Skeletal muscle cell (primary cell): Measurements from ENCODE around the gene CTSG.
A peak's percentile ranks its signal among the peaks of the same experiment; 100 is the strongest.
"Not testable (repeated sequence)": the region's sequence is repeated elsewhere in the genome, so short reads cannot be mapped to it uniquely, and the experiment has no call there.

Experiments
- DNase-seq: peaks from one replicate; pipeline ENCODE4 v3.0.0-alpha.2; 2010; ENCODE audit warnings: low read depth
- H3K4me3 ChIP-seq: 2 replicates; pipeline ENCODE4 v1.5.1; 2011; ENCODE audit warnings: low read depth, mild to moderate bottlenecking, control low read depth, low read length, moderate library complexity

CTSG gene

DNA sequence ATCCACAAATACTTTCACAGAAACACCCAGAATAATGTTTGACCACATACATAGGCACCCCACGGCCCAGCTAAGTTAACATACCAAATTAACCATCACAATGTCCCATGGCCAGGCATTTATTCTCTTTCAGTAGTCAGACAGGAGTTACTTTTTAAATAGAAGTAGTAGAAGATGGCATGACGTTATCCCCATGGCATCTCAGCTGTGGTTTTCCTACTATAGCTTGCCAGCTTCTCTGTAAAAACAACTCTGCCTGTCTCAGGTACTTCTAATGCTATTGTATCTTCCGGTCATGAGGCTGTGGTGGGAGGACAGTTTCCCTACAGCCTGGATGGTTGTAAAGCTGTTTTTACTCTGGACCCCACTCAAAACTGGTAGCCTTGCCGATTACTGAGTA lies 19.3 kb downstream of the CTSG start:
- peak; percentile 0 for DNase-seq
- no peak overlapping the region for H3K4me3 ChIP-seq

DNA sequence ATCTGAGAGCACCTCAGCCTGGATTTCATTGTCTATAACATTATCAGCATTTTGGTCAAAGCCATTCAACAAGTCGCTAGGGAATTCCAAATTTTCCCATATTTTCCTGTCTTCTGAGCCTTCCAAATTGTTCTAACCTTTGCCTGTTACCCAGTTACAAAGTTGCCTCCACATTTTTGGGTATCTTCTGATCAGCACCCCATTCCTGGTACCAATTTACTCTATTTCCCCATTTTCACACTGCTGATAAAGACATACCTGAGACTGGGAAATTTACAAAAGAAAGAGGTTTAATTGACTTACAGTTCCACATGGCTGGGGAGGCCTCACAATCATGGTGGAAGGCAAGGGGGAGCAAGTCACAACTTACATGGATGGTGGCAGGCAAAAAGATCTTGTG lies 27.0 kb downstream of the CTSG start:
- not testable (repeated sequence) for DNase-seq, H3K4me3 ChIP-seq

GRCh38 chr14:24542346-24542936 lies 33.6 kb downstream of the CTSG start:
- DNase-seq = peak; percentile 1
- H3K4me3 ChIP-seq = no peak overlapping the region

- DNase-seq = no peak
- no peak overlapping the region for H3K4me3 ChIP-seq
Observed at GRCh38 chr14:24535737-24536136, 40.3 kb downstream of the CTSG start.

DNA sequence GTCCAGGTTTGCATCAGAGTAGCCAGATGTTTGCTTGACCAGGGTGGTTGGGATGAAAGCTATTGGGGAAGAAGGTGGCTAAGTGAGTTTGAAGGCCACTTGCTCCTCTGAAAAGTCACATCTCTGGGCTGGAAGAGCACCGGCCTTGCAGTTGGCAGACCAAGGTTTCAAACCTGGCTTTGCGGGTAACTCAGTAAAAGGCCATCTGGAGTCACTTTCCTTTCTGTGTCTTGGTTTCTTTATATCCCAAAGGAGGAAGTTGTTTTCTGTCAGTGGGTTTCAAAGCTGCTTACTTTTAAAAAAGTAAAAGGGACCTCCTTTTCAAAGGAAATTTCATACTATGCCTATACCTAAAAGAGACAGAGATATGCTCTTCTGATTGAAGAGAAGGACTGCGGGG lies 41.8 kb downstream of the CTSG start:
- DNase-seq = no peak
- no peak overlapping the region for H3K4me3 ChIP-seq

- H3K4me3 ChIP-seq, DNase-seq: not testable (repeated sequence)
Observed at GRCh38 chr14:24525877-24526620, 50.0 kb downstream of the CTSG start.
